Subcutaneous adipose tissue (tissue), 4 donors: ENCODE data around the gene SLC17A4. TPM values are rescaled to one million over a fixed set of nuclear protein-coding genes. Genes with fewer than 3 reads are reported as not detected.

Source experiments
- CTCF ChIP-seq: fragments of 450-650 bp; IDR thresholded peaks from one replicate; pipeline ENCODE4 v1.5.1; 2016; ENCODE audit warnings: low read depth, mild to moderate bottlenecking, control low read depth, antibody characterized with exemption, moderate library complexity
- total RNA-seq, 4 donors: library from RNA; depleted of rRNA; stranded (reverse); fragments of >200 nt; gene quantifications; one replicate each; pipeline ENCODE4 v1.1.0, GENCODE V29; 2016

SLC17A4 gene
- total RNA-seq, 4 donors from 2014 or later: not detected

- no peak for TF ChIP-seq CTCF
These were observed 36.4 kb upstream of the SLC17A4 start for GRCh38 chr6:25717866-25718740.

GRCh38 chr6:25726122-25726911, 28.2 kb upstream of the SLC17A4 start:
- no peak for TF ChIP-seq CTCF

- no peak for TF ChIP-seq CTCF
These were observed 27.5 kb upstream of the SLC17A4 start for GRCh38 chr6:25727028-25727427.

GRCh38 chr6:25730907-25731306, 23.6 kb upstream of the SLC17A4 start:
- TF ChIP-seq CTCF: no peak

GRCh38 chr6:25731721-25732120, 22.8 kb upstream of the SLC17A4 start:
- TF ChIP-seq CTCF: no peak

GRCh38 chr6:25732468-25733198, 21.9 kb upstream of the SLC17A4 start:
- no peak for TF ChIP-seq CTCF
